ENCODE data around the gene PRPF18.

The PRPF18 gene

GRCh38 chr10:13644866-13645265 lies 58.1 kb downstream of the PRPF18 start:
- DNase-seq = no peak

- no peak for DNase-seq
Observed at GRCh38 chr10:13648425-13648824, 61.7 kb downstream of the PRPF18 start.

- DNase-seq = no peak
Observed at GRCh38 chr10:13649844-13650520, 63.2 kb downstream of the PRPF18 start.

DNA sequence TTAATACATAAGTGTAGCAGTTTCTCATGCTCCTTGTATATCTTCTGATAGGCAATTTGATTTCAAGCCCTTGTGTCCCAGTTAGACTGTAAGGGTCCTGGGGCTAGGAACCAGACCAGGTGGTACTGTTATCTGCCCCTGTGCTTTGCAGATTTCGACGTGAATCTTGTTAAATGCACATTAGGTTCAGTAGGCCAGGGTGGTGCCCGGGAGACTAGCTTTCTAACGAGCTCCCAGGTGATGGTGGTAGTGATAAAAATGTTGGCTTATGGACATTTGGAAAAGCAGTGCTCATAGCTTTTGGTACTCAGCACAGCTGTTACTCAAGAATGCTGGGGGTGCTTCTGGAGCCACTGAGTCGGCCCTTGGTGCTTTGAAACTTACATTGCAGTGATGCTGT lies 64.2 kb downstream of the PRPF18 start:
- DNase-seq = no peak

- no peak for DNase-seq
Observed at GRCh38 chr10:13651969-13652720, 65.4 kb downstream of the PRPF18 start.

- DNase-seq = no peak
Observed at GRCh38 chr10:13652860-13653259, 66.1 kb downstream of the PRPF18 start.

GRCh38 chr10:13654118-13654830 lies 67.5 kb downstream of the PRPF18 start:
- DNase-seq = no peak

GRCh38 chr10:13654846-13655245 lies 68.1 kb downstream of the PRPF18 start:
- no peak for DNase-seq

DNA sequence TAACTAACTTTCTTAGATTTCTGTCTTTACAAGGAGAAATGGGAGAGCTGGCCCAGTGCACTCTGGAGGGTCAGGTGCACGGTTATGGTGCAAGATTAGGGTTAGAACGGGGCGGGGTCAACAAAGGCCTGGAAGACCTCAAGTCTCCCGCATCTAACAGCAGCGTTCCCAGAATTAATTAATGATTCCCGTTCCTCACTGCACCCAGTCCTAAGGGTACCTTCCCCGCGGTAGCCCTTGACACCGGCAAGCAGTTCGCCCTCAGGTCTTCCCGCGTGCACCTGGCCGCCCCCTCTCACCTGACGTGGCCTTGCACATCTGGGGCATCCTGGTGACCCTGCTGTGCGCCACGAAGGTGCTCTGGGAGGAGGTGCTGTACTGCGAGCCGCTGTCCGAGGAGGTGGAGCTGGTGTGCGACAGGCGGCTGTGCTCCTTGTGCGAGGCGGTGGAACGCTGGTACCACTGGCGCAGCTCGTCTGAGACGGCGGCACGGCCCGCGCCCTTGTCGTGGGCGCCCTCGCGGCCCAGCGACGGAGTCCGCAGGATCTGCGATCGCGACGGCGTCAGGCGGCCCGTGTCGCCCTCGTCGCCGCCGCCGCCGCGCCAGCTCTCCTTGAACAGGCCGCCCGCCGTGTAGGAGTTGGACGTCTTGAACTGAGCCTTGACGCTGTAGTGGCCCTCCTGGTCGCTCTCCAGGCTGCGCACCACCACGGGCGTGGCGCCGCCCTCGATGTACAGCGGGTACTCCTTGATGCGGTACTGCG lies 69.8 kb downstream of the PRPF18 start:
- no peak for DNase-seq

- DNase-seq = no peak
Observed at GRCh38 chr10:13657101-13657680, 70.4 kb downstream of the PRPF18 start.

- no peak for DNase-seq
Observed at GRCh38 chr10:13658264-13658663, 71.5 kb downstream of the PRPF18 start.

DNA sequence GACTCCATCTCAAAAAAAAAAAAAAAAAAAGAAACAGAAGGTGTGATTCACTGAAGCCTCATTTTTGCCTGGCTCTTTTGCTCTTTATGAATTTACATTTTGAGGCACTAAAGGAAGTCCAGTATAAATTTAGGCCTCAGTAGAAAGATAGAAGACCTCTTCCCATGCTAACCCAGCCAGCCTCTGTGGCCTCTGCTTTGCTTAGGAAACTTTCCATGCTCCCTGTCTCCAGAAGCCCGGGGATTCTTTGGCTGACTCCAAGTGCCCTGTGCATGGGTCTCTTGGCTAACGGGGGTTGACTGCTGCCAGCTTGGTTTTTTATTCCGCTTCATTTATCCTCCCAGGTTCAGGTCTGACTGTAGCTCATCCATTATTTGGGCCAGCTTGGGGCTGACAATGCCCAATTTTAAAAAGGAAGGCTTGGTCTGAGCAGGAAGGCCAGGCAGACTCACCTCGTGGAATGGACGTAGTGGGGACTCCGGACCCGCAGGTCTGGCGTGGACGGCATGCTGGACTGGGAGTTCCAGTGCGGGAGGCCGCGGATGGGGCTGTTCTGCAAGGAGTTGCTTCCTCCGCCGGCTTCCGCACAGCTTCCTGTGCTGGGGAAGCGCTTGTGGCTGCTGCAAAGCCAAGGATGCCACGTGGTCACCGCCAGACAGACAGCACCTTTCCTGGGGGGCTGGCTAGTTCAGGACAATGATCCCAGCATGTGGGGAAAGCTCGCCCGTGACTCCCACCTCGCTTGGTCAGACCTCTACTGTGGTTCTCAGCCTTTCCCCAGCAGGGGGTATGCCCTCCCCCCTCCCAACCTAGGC lies 72.3 kb downstream of the PRPF18 start:
- no peak for DNase-seq

DNA sequence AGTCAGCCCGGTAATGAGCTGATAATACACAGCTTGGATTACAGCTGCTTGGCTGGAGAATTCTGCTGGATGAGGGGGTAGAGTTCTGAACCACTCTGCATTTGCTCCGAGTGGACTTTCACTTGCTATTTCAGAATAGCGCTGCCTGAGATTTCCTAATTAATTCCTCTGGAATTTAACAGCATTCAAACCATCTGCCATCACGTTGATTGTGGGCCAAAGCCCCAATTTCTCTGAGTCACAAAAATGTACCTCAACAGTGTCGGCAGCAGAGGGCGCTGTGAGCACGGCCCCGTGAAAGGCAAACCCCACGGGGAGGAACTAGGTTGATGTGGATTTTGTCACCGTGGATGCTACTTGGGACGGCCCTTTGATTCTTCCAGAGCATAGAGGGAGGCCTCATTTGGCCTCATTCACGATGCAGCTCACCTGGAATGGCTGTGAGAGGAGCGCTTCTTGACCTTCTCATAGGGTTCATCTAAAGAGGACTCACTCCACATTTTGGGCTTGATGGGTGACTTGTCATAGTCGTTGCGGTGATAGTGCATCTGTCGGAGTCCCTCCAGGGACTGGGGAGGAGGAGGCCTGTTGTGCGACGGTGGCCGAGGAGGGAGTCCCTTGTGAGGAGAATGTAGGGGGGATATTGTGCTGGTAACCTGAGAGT lies 73.3 kb downstream of the PRPF18 start:
- DNase-seq = peak; percentile 1

- no peak for DNase-seq
Observed at GRCh38 chr10:13660551-13660920, 73.8 kb downstream of the PRPF18 start.

- DNase-seq = no peak
Observed at GRCh38 chr10:13661256-13661655, 74.5 kb downstream of the PRPF18 start.

DNA sequence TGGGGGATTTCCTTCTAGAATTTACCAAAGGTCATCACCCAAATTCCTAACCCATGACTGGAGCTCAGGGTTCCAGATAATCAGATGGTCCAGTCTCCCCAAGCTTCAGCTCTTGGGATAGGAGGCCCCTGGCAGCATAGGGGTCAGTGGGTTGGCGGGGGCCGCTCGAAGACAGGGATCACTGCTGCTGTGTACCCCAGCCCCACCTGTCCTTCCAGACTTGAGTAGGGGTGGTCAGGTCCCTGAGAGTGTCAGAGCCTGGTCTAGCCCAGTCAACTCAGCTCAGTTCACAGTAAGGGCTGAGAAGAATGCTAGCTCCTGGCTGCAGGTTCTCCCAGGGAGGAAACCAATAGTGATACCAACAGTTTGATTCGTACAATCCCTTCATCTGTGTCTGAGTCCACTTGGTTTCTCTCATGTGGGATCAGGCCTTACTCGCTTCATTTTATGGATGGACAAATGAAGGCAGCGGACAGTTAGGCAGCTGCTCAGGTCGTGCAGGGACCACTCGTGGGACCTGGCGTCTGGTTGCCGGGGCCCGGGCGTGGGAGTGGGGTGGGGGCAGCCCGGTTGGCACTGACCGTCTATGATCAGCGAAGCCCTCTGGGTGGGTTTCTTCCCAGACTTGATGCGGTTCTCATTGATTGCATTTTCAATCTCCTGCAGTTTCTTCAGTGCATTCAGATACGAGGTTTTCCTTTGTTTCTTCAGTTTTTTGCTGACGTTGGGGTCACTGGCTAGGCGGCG lies 78.9 kb downstream of the PRPF18 start:
- no peak for DNase-seq

DNA sequence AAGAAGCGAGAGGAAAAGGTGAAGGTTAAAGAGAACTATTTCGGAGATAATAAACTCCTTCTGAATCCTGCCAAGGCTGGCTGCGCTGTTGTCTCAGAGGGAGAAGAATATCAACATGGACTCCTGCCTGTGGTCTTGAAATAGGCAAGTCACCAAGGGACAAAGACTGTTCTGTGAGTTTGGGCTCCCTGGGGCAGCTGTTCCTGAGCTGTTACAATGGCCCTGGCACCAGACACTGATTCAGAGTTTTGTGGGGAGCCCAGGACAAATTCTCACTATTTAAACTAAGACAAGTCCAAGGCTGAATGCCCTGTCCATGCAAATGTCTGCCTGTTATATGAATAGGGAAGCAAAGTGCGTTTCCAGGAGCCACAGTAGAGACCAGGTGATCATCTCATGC lies 81.4 kb downstream of the PRPF18 start:
- DNase-seq = no peak

GRCh38 chr10:13669182-13669855 lies 82.6 kb downstream of the PRPF18 start:
- no peak for DNase-seq

- DNase-seq = no peak
Observed at GRCh38 chr10:13669901-13670300, 83.1 kb downstream of the PRPF18 start.

- no peak for DNase-seq
Observed at GRCh38 chr10:13670311-13670710, 83.5 kb downstream of the PRPF18 start.
